Right atrium auricular region (tissue), 2 donors: ENCODE measurements around the gene CUL9. TPM values are rescaled to one million over a fixed set of nuclear protein-coding genes. Genes with fewer than 3 reads are reported as not detected.
A peak's percentile ranks its signal among the peaks of the same experiment; 100 is the strongest.

Experiments
- DNase-seq: peaks from one replicate; pipeline ENCODE4 v3.0.0-alpha.2; 2019; ENCODE audit warnings: low spot score
- H3K27ac ChIP-seq, 2 donors: fragments of 200-600 bp; sonication (generic); 1 replicate in 1 of 2; 2 replicates in 1 of 2; pipeline ENCODE4 v1.5.1; 2016 to 2019
- H3K27me3 ChIP-seq, 2 donors: fragments of 200-600 bp; sonication (generic); one replicate each; pipeline versions ENCODE4 v1.5.1 to v1.6.0; 2017 to 2019
- H3K36me3 ChIP-seq: fragments of 200-600 bp; sonication (generic); one replicate; pipeline ENCODE4 v1.5.1; 2016
- H3K4me1 ChIP-seq, 2 donors: fragments of 200-600 bp; sonication (generic); one replicate each; pipeline versions ENCODE4 v1.5.1 to v1.6.0; 2017 to 2019
- H3K4me3 ChIP-seq, 2 donors: fragments of 200-600 bp; sonication (generic); 1 replicate in 1 of 2; 2 replicates in 1 of 2; pipeline ENCODE4 v1.5.1; 2017 to 2019; ENCODE audit warnings: mild to moderate bottlenecking in 1 of 2, moderate library complexity in 1 of 2
- H3K9me3 ChIP-seq, 2 donors: fragments of 200-600 bp; sonication (generic); one replicate each; pipeline ENCODE4 v1.5.1; 2019
- total RNA-seq, 2 donors: library from RNA; depleted of rRNA; stranded (reverse); fragments of >200 nt; gene quantifications; one replicate each; pipeline ENCODE4 v1.1.0, GENCODE V29; 2016
- TF ChIP-seq, protein P1 (sequence below), 2 donors: fragments of 200-600 bp; sonication (generic); IDR thresholded peaks; one replicate each; pipeline ENCODE4 v1.5.1; 2019; ENCODE audit warnings: antibody characterized with exemption in 2 of 2

CUL9 gene
- total RNA-seq, 2 donors from 2014 or later, result 11.0 to 16.8 TPM

DNA sequence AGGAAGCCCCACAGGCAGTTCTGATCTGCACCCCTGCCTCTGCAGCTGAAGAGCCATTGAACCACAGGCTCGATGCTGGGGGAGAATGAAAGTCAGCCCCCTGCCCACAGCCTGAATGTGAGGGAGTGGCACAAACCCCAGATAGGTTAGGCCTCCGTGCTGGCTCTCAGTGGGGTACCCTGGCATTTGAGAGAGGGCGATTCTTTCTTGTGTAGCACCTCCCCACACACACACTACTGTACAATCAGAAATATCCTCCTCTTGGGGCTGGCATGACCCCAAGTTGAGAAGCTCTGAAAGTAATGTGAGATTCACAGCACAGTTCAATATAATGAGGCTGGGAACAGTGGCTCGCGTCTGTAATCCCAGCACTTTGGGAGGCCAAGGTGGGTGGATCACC lies 79.2 kb downstream of the CUL9 start:
- TF ChIP-seq, protein P1, sequence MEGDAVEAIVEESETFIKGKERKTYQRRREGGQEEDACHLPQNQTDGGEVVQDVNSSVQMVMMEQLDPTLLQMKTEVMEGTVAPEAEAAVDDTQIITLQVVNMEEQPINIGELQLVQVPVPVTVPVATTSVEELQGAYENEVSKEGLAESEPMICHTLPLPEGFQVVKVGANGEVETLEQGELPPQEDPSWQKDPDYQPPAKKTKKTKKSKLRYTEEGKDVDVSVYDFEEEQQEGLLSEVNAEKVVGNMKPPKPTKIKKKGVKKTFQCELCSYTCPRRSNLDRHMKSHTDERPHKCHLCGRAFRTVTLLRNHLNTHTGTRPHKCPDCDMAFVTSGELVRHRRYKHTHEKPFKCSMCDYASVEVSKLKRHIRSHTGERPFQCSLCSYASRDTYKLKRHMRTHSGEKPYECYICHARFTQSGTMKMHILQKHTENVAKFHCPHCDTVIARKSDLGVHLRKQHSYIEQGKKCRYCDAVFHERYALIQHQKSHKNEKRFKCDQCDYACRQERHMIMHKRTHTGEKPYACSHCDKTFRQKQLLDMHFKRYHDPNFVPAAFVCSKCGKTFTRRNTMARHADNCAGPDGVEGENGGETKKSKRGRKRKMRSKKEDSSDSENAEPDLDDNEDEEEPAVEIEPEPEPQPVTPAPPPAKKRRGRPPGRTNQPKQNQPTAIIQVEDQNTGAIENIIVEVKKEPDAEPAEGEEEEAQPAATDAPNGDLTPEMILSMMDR (IDR thresholded peaks at IDR 0.05), result no peak
- Histone ChIP-seq H3K4me3 (no peak overlapping the region), H3K4me1 (peaks cover 0 to 5% of the 10 kb centered on the region in 2 donors), H3K27ac (no peak overlapping the region), H3K27me3 (no peaks in the 10 kb centered on the region), H3K9me3 (no peaks in the 10 kb centered on the region), H3K36me3 (no peaks in the 10 kb centered on the region)
- DNase-seq, result no peak

DNA sequence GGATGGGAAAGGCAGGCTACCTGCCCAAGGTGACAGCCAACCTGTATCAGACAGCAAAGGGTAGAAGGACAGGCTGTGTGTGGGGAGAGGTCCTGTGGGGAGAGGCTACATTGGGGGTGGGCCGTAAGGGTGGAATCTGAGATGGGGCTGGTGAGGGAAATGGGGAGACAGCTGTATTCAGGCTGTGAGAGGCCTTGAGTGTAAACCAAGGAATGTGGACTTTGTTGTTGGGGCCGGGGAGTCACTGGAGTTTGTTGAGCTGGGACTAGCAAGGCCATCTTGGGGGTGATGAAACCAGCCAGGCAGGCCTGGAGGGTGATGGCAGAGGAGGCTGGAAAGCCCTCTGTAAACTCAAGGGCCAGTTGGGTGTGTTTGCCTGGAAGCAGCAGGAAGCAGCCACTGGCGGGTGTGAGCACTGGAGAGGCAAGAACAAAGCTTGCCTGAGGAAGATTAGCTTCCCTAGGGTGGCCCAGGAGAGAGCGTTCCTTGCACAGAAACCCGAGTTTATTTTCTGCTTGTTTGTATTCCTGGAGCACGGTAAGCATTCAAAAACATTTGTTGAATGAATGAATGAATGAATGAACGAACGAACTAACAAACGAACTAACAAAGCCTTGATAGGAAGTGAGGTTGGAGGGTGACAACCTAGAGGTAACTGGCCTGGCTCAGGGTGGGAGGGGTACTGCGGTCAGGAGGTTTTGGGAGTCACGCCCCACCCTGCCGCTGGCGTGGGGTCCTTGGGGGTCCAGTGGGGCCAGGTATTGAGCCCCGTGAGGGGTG lies 80.2 kb downstream of the CUL9 start:
- Histone ChIP-seq H3K27ac (no peak overlapping the region), H3K27me3 (no peaks in the 10 kb centered on the region), H3K9me3 (no peaks in the 10 kb centered on the region), H3K36me3 (no peaks in the 10 kb centered on the region), H3K4me3 (no peak overlapping the region), H3K4me1 (peaks cover 0 to 7% of the 10 kb centered on the region in 2 donors)
- DNase-seq, result no peak
- TF ChIP-seq, protein P1 (IDR thresholded peaks at IDR 0.05), result no peak

DNA sequence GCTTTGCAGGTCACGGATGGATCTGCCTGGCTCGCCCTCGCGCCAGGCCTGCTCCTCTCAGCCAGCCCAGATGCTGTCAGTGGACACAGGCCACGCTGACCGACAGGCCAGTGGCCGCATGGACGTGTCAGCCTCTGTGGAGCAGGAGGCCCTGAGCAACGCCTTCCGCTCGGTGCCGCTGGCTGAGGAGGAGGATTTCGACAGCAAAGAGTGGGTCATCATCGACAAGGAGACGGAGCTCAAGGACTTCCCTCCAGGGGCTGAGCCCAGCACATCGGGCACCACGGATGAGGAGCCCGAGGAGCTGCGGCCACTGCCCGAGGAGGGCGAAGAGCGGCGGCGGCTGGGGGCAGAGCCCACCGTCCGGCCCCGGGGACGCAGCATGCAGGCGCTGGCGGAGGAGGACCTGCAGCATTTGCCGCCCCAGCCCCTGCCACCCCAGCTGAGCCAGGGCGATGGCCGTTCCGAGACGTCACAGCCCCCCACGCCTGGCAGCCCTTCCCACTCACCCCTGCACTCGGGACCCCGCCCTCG lies 80.9 kb downstream of the CUL9 start:
- Histone ChIP-seq H3K36me3 (no peaks in the 10 kb centered on the region), H3K27ac (no peak overlapping the region), H3K27me3 (no peaks in the 10 kb centered on the region), H3K9me3 (no peaks in the 10 kb centered on the region), H3K4me3 (no peak overlapping the region), H3K4me1 (peaks cover 0 to 13% of the 10 kb centered on the region in 2 donors)
- no peak for DNase-seq
- TF ChIP-seq, protein P1 (IDR thresholded peaks at IDR 0.05), result no peak

GRCh38 chr6:43263314-43264178 lies 81.5 kb downstream of the CUL9 start:
- DNase-seq, result peak; percentile 78

DNA sequence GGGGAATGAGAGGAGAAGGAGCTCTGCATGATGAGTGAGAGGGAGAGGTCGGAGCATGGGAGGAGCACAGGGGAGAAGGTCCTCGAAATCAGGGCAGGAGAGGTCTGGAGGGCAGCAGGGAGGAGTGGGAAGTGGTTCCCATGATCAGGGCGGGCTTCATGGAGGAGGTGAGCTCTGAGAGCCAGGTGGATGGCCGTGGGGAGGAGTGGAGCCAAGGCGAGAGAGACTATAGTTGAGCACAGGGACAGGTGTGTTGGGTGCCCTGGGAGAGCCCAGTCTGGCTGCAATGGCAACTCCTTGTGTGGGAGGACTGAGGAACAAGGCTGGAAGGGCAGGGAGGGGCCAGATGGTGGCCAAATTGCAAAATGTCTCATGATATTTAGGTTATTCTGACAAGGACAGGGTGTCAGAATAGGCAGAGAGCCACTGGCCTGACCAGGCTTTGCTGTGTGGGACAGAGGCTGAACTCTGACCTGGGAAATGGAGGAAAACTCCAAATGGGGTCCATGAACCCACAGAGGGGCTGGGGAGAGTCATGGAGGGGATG lies 82.7 kb downstream of the CUL9 start:
- DNase-seq, result no peak

More at GRCh38 chr6:43263314-43264178, 81.5 kb downstream of the CUL9 start:
- no peak overlapping the region for H3K4me3 ChIP-seq
- TF ChIP-seq, protein P1 (IDR thresholded peaks at IDR 0.05), result peak; percentile 51 to 83
- no peak overlapping the region for H3K27ac ChIP-seq
- H3K36me3 ChIP-seq, result no peaks in the 10 kb centered on the region
- H3K27me3 ChIP-seq, result no peaks in the 10 kb centered on the region
- peaks cover 0 to 20% of the 10 kb centered on the region in 2 donors for H3K4me1 ChIP-seq
- no peaks in the 10 kb centered on the region for H3K9me3 ChIP-seq

More for the DNA sequence above, 82.7 kb downstream of the CUL9 start:
- peaks cover 0 to 29% of the 10 kb centered on the region in 2 donors for H3K4me1 ChIP-seq
- H3K9me3 ChIP-seq, result no peaks in the 10 kb centered on the region
- no peak overlapping the region for H3K27ac ChIP-seq
- H3K36me3 ChIP-seq, result no peaks in the 10 kb centered on the region
- H3K27me3 ChIP-seq, result no peaks in the 10 kb centered on the region
- TF ChIP-seq, protein P1 (IDR thresholded peaks at IDR 0.05), result no peak
- no peak overlapping the region for H3K4me3 ChIP-seq
